OCI-LY1 (cell line): ENCODE data around the gene PTGDR.

Experiments used
- H2AFZ ChIP-seq: fragments of 200-600 bp; sonication (generic), shearing (Covaris generic); 2 replicates; pipeline ENCODE4 v1.6.0; 2014; ENCODE audit warnings: antibody characterized with exemption, mild to moderate bottlenecking, low read length
- H3F3A ChIP-seq: fragments of 200-600 bp; sonication (generic), shearing (Covaris generic); 2 replicates; pipeline ENCODE4 v1.6.0; 2014; ENCODE audit warnings: mild to moderate bottlenecking, antibody characterized with exemption, low read length, moderate library complexity; ENCODE audit not compliant: insufficient read depth
- H3K27ac ChIP-seq: fragments of 200-600 bp; sonication (generic); 2 replicates; pipeline ENCODE4 v1.5.1; 2014; ENCODE audit warnings: low read length, mixed run types, mild to moderate bottlenecking, low read depth; ENCODE audit not compliant: poor library complexity, severe bottlenecking
- H3K27me3 ChIP-seq: fragments of 200-600 bp; sonication (generic); 2 replicates; pipeline ENCODE4 v1.6.0; 2014; ENCODE audit warnings: antibody characterized with exemption, mild to moderate bottlenecking, low read length, moderate library complexity; ENCODE audit not compliant: insufficient read depth
- H3K36me3 ChIP-seq: fragments of 200-600 bp; sonication (generic); 2 replicates; pipeline ENCODE4 v1.6.1; 2014; ENCODE audit warnings: mild to moderate bottlenecking, antibody characterized with exemption, low read length, moderate library complexity, mixed read lengths; ENCODE audit not compliant: insufficient read depth
- H3K4me1 ChIP-seq: fragments of 200-600 bp; sonication (generic); 2 replicates; pipeline ENCODE4 v1.5.1; 2014; ENCODE audit warnings: mild to moderate bottlenecking, low read length, moderate library complexity; ENCODE audit not compliant: insufficient read depth, severe bottlenecking
- H3K4me2 ChIP-seq: fragments of 200-600 bp; sonication (generic), shearing (Covaris generic); 2 replicates; pipeline ENCODE4 v1.6.1; 2014; ENCODE audit warnings: low read length
- H3K4me3 ChIP-seq: fragments of 200-600 bp; sonication (generic); 2 replicates; pipeline ENCODE4 v1.5.1; 2014; ENCODE audit warnings: low read length, low read depth, mild to moderate bottlenecking, mixed read lengths; ENCODE audit not compliant: poor library complexity, severe bottlenecking
- H3K79me2 ChIP-seq: fragments of 200-600 bp; shearing (Covaris generic); 2 replicates; pipeline ENCODE4 v1.6.1; 2016; ENCODE audit warnings: mixed run types, low read length, mixed read lengths; ENCODE audit not compliant: insufficient read depth
- H3K9ac ChIP-seq: fragments of 200-600 bp; sonication (generic), shearing (Covaris generic); 2 replicates; pipeline ENCODE4 v1.6.1; 2014; ENCODE audit warnings: mild to moderate bottlenecking, low read length, mixed read lengths
- H3K9me2 ChIP-seq: fragments of 200-600 bp; sonication (generic), shearing (Covaris generic); 2 replicates; pipeline ENCODE4 v1.6.1; 2014; ENCODE audit warnings: low read depth, mild to moderate bottlenecking, low read length, mixed read lengths
- H3K9me3 ChIP-seq: fragments of 200-600 bp; shearing (Covaris generic); 2 replicates; pipeline ENCODE4 v1.6.1; 2014; ENCODE audit warnings: low read length, mixed read lengths
- H4K20me1 ChIP-seq: fragments of 200-600 bp; sonication (generic), shearing (Covaris generic); 2 replicates; pipeline ENCODE4 v1.6.0; 2016; ENCODE audit warnings: mild to moderate bottlenecking, low read length; ENCODE audit not compliant: insufficient read depth
- CTCF ChIP-seq: fragments of 200-600 bp; sonication (generic), shearing (Covaris generic); IDR thresholded peaks from 2 replicates; pipeline ENCODE4 v1.5.1; 2017; ENCODE audit warnings: mild to moderate bottlenecking, antibody characterized with exemption, low read length, moderate library complexity, mixed read lengths
- EZH2 ChIP-seq: fragments of 200-600 bp; sonication (generic), shearing (Covaris generic); IDR thresholded peaks from 2 replicates; pipeline ENCODE4 v1.8.0; 2017; ENCODE audit warnings: borderline replicate concordance, mixed run types, mild to moderate bottlenecking, antibody characterized with exemption, low read length, moderate library complexity, mixed read lengths

PTGDR gene

GRCh38 chr14:52305014-52305413 lies 37.5 kb downstream of the PTGDR start:
- Histone ChIP-seq H3K9ac (no peak overlapping the region), H4K20me1 (no peaks in the 10 kb centered on the region), H3K9me3 (no peaks in the 10 kb centered on the region), H3K4me3 (no peak overlapping the region), H3K4me1 (no peaks in the 10 kb centered on the region), H3K36me3 (no peaks in the 10 kb centered on the region), H3K27me3 (no peaks in the 10 kb centered on the region), H3F3A (no peaks in the 10 kb centered on the region), H2AFZ (no peak overlapping the region), H3K27ac (no peak overlapping the region), H3K4me2 (no peak overlapping the region), H3K79me2 (no peaks in the 10 kb centered on the region), H3K9me2 (no peaks in the 10 kb centered on the region)
- TF ChIP-seq CTCF (no peak), EZH2 (no peak)

GRCh38 chr14:52307376-52307775 lies 39.9 kb downstream of the PTGDR start:
- H3F3A ChIP-seq = no peaks in the 10 kb centered on the region
- no peak overlapping the region for H3K27ac ChIP-seq
- TF ChIP-seq CTCF (no peak), EZH2 (no peak)
- no peaks in the 10 kb centered on the region for H3K9me2 ChIP-seq
- no peaks in the 10 kb centered on the region for H4K20me1 ChIP-seq
- H3K9ac ChIP-seq = no peak overlapping the region
- H3K79me2 ChIP-seq = no peaks in the 10 kb centered on the region
- no peaks in the 10 kb centered on the region for H3K27me3 ChIP-seq
- no peaks in the 10 kb centered on the region for H3K9me3 ChIP-seq
- H3K4me3 ChIP-seq = no peak overlapping the region
- H3K4me1 ChIP-seq = no peaks in the 10 kb centered on the region
- no peak overlapping the region for H3K4me2 ChIP-seq
- no peaks in the 10 kb centered on the region for H3K36me3 ChIP-seq
- no peak overlapping the region for H2AFZ ChIP-seq

GRCh38 chr14:52307905-52308304 lies 40.4 kb downstream of the PTGDR start:
- Histone ChIP-seq H3K9me2 (no peaks in the 10 kb centered on the region), H3K27ac (no peak overlapping the region), H3K4me1 (no peaks in the 10 kb centered on the region), H2AFZ (no peak overlapping the region), H3K9me3 (no peaks in the 10 kb centered on the region), H3F3A (no peaks in the 10 kb centered on the region), H4K20me1 (no peaks in the 10 kb centered on the region), H3K27me3 (no peaks in the 10 kb centered on the region), H3K36me3 (no peaks in the 10 kb centered on the region), H3K79me2 (no peaks in the 10 kb centered on the region), H3K4me2 (no peak overlapping the region), H3K4me3 (no peak overlapping the region), H3K9ac (no peak overlapping the region)
- no peak for TF ChIP-seq CTCF
- TF ChIP-seq EZH2 = no peak
